Measurements from ENCODE around the gene SLC9A7.
A peak's percentile ranks its signal among the peaks of the same experiment; 100 is the strongest.

The SLC9A7 gene

DNA sequence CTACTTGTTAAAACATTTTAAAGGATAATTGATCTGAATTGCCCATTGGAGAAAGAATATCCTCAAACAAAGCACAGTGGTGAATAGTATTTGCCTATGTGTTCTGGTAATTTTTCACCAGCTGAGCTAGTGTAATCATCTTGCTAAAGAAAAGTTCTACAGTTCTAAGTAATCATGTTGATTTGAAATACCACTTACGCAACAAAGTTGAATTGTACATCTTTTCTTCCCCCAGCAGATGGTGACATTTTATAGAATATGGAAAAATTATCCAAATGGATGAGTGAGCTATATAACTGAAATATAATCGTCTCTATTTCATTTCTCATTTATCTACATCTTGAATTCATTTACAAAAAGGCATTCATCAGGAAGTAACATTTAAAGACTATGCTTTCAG, 204.0 kb downstream of the SLC9A7 start:
- no peak for DNase-seq (ENCODE audit: insufficient read length)
- TF ChIP-seq POLR2A (IDR thresholded peaks at IDR 0.05; ENCODE audit: low read depth, low read length) (no peak), POLR2AphosphoS5 (IDR thresholded peaks at IDR 0.05; ENCODE audit: low read depth, low read length) (no peak), TAF1 (IDR thresholded peaks at IDR 0.05; ENCODE audit: borderline replicate concordance, low read depth, low read length) (no peak)
- peak; percentile 74 for FAIRE-seq

GRCh38 chrX:46553935-46554334, 205.0 kb downstream of the SLC9A7 start:
- TF ChIP-seq TAF1 (IDR thresholded peaks at IDR 0.05; ENCODE audit: borderline replicate concordance, low read depth, low read length) (no peak), POLR2A (IDR thresholded peaks at IDR 0.05; ENCODE audit: low read depth, low read length) (no peak), POLR2AphosphoS5 (IDR thresholded peaks at IDR 0.05; ENCODE audit: low read depth, low read length) (no peak)
- FAIRE-seq: no peak
- no peak for DNase-seq (ENCODE audit: insufficient read length)

DNA sequence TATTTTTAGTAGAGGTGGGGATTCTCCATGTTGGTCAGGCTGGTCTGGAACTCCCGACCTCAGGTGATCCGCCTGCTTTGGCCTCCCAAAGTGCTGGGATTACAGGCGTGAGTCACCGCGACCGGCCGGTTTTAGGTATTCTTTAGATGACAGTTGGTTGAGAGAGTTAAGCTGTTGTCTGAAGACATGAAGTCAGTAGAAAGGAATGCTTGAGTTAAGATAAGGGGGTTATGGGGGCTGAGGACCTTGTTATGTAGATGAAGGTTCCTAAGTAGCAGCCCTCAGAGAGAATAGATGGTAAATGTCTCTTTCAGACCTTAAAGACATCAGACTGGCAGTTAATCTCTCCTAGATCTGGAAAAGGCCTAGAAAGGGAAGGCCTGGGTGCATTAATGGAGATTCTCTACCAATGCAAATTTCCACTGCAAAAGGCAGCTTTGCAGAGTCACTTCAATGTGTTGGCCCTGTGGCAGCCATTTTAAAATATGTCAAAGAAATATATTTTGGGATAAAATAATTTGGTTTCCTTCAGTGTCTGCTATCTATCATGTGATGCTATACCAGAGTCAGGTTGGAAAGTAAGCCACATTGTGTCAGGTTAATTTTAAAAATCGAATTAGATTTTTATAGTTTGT, 207.3 kb downstream of the SLC9A7 start:
- TF ChIP-seq TAF1 (IDR thresholded peaks at IDR 0.05; ENCODE audit: borderline replicate concordance, low read depth, low read length): no peak
- TF ChIP-seq POLR2AphosphoS5 (IDR thresholded peaks at IDR 0.05; ENCODE audit: low read depth, low read length): no peak
- TF ChIP-seq POLR2A (IDR thresholded peaks at IDR 0.05; ENCODE audit: low read depth, low read length): no peak
- no peak for FAIRE-seq
- no peak for DNase-seq (ENCODE audit: insufficient read length)

GRCh38 chrX:46549914-46550313, 209.0 kb downstream of the SLC9A7 start:
- TF ChIP-seq POLR2AphosphoS5 (IDR thresholded peaks at IDR 0.05; ENCODE audit: low read depth, low read length): no peak
- TF ChIP-seq POLR2A (IDR thresholded peaks at IDR 0.05; ENCODE audit: low read depth, low read length): no peak
- no peak for TF ChIP-seq TAF1 (IDR thresholded peaks at IDR 0.05; ENCODE audit: borderline replicate concordance, low read depth, low read length)
- DNase-seq (ENCODE audit: insufficient read length) (no peak), FAIRE-seq (no peak)
